Stimulated activated memory B cell treated with anti-CD40 and anti-IgM and Interleukin-4, amounts not matched to agents 10 μg/mL and 1 μg/mL and 100 μg/mL, for 72 hours (primary cell): ENCODE data around the gene PCDHGA5.
"Not testable (repeated sequence)": the region's sequence is repeated elsewhere in the genome, so short reads cannot be mapped to it uniquely, and the experiment has no call there.

Experiments
- ATAC-seq: fragments of 150-1000 bp; cut with Tn5 transposase; 2 replicates; pipeline ENCODE4 v1.10.0; 2021
- H3K27ac Mint-ChIP-seq: one replicate; pipeline ENCODE4 v1.8.0; 2022; ENCODE audit warnings: mild to moderate bottlenecking, mixed read lengths
- H3K27me3 Mint-ChIP-seq: one replicate; pipeline ENCODE4 v1.8.0; 2022; ENCODE audit warnings: mixed read lengths
- H3K36me3 Mint-ChIP-seq: one replicate; pipeline ENCODE4 v1.8.0; 2022; ENCODE audit warnings: mixed read lengths
- H3K4me1 Mint-ChIP-seq: one replicate; pipeline ENCODE4 v1.8.0; 2022; ENCODE audit warnings: mixed read lengths
- H3K4me3 Mint-ChIP-seq: one replicate; pipeline ENCODE4 v1.8.0; 2022; ENCODE audit warnings: mild to moderate bottlenecking, moderate library complexity, mixed read lengths
- H3K9me3 Mint-ChIP-seq: one replicate; pipeline ENCODE4 v1.8.0; 2022; ENCODE audit warnings: mixed read lengths

The PCDHGA5 gene

DNA sequence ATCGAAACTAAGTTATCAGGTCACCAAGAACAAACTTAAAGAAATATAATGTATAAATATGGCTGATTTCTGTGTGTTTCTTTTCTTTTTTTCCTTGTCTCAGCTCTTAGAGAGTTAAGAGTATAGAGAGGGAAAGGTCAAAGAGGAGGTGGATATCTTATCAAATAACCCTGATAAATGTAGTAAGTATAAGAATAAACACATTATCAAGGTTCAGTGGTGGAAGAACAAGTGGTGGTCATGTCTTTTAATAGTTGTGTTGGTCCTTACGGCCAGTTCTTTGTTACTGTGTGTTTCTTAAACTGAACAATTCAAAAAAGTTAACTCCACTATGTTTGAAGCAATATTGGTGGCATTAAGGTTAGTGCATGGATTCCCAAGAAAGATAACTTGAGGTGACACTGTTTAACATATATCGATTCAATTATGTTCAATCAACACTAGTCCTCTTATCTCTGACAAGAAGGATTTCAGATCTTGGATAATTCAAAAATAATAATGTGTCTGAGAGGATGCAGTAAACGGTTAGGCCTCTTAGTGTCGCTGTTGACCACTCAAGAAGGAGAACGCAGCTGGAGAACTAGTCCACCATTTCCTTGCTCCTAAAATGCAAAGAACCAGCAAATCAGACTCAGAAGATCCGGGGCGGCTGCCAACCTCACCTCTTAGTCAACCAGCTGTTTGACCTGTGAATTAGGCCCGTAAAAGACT, 20.6 kb upstream of the PCDHGA5 start, which contains the start of gene PCDHGA3:
TSS of gene PCDHGA3 (plus strand) at position 588 of the 711 bp plus-strand sequence. CDS start 205 bp downstream, outside the sequence.
- no peaks in the 10 kb centered on the region for H3K36me3 Mint-ChIP-seq
- H3K27me3 Mint-ChIP-seq: peaks cover 85% of the 10 kb centered on the region
- peak within 1 kb of the TSS; percentile 34 for H3K4me3 Mint-ChIP-seq
- ATAC-seq: no peak
- no peaks in the 10 kb centered on the region for H3K4me1 Mint-ChIP-seq
- H3K9me3 Mint-ChIP-seq: peaks cover 22% of the 10 kb centered on the region
- no peak within 1 kb of the TSS for H3K27ac Mint-ChIP-seq

DNA sequence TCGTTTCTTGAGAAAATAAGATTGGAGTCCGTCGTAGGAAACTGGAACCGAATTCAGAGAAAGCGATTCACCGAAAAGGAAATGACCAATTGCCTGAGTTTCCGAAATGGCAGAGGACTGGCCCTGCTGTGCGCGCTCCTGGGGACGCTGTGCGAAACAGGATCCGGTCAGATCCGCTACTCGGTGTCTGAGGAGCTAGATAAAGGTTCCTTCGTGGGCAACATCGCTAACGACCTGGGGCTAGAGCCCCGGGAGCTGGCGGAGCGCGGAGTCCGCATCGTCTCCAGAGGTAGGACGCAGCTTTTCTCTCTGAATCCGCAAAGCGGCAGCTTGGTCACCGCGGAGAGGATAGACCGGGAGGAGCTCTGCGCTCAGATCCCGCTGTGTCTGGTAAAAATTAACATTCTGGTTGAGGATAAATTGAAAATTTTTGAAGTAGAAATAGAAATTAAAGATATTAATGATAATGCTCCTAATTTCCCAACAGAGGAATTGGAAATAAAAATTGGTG, 20.0 kb upstream of the PCDHGA5 start:
- H3K27ac Mint-ChIP-seq: no peak overlapping the region
- no peaks in the 10 kb centered on the region for H3K36me3 Mint-ChIP-seq
- H3K27me3 Mint-ChIP-seq: peaks cover 85% of the 10 kb centered on the region
- ATAC-seq: no peak
- peaks cover 22% of the 10 kb centered on the region for H3K9me3 Mint-ChIP-seq
- H3K4me1 Mint-ChIP-seq: no peaks in the 10 kb centered on the region
- peak overlapping the region; percentile 34 for H3K4me3 Mint-ChIP-seq

DNA sequence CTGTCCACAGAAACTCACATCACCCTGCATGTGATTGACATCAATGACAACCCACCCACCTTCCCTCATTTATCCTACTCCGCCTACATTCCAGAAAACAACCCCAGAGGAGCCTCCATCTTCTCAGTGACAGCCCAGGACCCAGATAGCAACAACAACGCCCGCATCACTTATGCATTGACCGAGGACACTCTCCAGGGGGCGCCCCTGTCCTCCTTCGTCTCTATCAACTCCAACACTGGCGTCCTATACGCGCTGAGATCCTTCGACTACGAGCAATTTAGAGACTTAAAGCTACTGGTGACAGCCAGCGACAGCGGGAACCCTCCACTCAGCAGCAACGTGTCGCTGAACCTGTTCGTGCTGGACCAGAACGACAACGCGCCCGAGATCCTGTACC, 18.6 kb upstream of the PCDHGA5 start:
- Mint-ChIP-seq H3K27me3 (peaks cover 87% of the 10 kb centered on the region), H3K36me3 (peaks cover 3% of the 10 kb centered on the region), H3K4me3 (no peak overlapping the region), H3K9me3 (peaks cover 20% of the 10 kb centered on the region), H3K4me1 (no peaks in the 10 kb centered on the region), H3K27ac (no peak overlapping the region)
- no peak for ATAC-seq

DNA sequence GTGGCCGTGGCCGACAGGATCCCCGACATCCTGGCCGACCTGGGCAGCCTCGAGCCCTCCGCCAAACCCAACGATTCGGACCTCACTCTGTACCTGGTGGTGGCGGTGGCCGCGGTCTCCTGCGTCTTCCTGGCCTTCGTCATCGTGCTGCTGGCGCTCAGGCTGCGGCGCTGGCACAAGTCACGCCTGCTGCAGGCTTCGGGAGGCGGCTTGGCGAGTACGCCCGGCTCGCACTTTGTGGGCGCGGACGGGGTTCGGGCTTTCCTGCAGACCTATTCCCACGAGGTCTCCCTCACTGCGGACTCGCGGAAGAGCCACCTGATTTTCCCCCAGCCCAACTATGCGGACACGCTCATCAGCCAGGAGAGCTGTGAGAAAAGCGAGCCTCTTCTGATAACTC, 17.9 kb upstream of the PCDHGA5 start:
- H3K9me3 Mint-ChIP-seq: peaks cover 19% of the 10 kb centered on the region
- not testable (repeated sequence) for H3K27ac Mint-ChIP-seq, H3K4me1 Mint-ChIP-seq, H3K4me3 Mint-ChIP-seq, ATAC-seq, H3K36me3 Mint-ChIP-seq
- peaks cover 87% of the 10 kb centered on the region for H3K27me3 Mint-ChIP-seq

DNA sequence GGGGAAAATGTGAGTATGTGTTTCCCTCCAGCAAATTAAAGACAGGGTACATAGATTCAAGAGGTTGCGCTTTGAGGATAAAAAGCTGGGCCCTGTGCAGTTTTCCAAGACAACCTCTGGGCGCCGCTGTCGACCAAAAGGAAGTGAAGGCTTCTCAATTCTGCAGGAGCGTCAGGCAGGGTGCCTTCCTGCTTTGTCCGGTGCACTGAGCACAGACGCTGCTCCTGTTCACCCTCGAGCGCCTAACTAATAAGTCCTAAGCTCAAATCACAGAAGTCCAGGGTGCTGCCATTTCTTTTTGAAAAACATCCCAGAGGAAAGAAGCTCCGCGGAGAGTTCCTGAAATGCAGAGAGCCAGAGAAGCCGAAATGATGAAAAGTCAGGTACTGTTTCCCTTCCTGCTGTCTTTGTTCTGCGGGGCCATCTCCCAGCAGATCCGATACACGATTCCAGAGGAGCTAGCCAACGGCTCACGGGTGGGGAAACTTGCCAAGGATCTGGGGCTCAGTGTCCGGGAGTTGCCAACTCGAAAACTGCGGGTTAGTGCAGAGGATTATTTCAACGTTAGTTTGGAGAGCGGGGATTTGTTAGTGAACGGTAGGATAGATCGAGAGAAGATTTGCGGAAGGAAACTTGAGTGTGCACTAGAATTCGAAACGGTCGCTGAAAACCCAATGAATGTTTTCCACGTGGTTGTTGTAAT, 13.9 kb upstream of the PCDHGA5 start, which contains the start of gene PCDHGB1:
TSS of gene PCDHGB1 (plus strand) at position 183 of the 703 bp plus-strand sequence. CDS start at position 345, 162 bp downstream.
- Mint-ChIP-seq H3K36me3 (peaks cover 4% of the 10 kb centered on the region), H3K27me3 (peaks cover 81% of the 10 kb centered on the region), H3K4me1 (no peaks in the 10 kb centered on the region), H3K9me3 (peaks cover 19% of the 10 kb centered on the region), H3K27ac (no peak within 1 kb of the TSS), H3K4me3 (peak within 1 kb of the TSS; percentile 64)
- no peak for ATAC-seq

DNA sequence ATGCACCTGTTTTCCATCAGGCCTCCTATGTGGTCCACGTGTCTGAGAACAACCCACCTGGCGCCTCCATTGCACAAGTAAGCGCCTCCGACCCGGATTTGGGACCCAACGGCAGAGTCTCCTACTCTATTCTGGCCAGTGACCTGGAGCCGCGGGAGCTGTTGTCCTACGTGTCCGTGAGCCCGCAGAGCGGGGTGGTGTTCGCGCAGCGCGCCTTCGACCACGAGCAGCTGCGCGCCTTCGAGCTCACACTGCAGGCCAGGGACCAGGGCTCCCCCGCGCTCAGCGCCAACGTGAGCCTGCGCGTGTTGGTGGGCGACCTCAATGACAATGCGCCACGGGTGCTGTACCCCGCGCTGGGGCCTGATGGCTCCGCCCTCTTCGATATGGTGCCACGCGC, 12.4 kb upstream of the PCDHGA5 start:
- Mint-ChIP-seq H3K4me1 (no peaks in the 10 kb centered on the region), H3K36me3 (peaks cover 4% of the 10 kb centered on the region), H3K4me3 (no peak overlapping the region), H3K9me3 (peaks cover 14% of the 10 kb centered on the region), H3K27me3 (peaks cover 81% of the 10 kb centered on the region), H3K27ac (no peak overlapping the region)
- ATAC-seq: no peak

DNA sequence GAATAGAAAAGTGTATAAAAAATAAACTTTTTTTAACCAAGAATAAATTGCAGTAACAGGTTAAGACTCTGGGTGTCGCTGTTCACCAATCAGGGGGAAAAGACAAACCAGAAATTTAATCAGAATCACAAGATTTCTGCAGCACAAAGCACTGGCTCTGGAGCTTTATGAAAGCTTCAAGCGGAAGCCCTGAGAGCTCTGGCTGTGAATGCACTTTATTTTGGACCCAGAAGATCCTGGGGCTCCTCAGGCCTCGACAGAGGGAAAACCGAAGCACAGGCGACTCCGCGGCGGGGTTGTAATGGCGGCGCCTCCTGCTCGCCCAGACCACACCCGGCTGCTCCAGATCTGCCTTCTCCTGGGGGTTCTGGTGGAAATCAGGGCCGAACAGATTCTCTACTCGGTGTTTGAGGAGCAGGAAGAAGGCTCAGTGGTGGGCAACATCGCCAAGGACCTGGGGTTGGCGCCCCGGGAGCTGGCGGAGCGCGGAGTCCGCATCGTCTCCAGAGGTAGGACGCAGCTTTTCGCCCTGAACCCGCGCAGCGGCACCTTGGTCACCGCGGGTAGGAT, 9.0 kb upstream of the PCDHGA5 start, which contains the start of gene PCDHGA4:
TSS of gene PCDHGA4 (plus strand) at position 122 of the 570 bp plus-strand sequence. CDS start at position 209, 87 bp downstream.
- no peak within 1 kb of the TSS for H3K4me3 Mint-ChIP-seq
- peaks cover 4% of the 10 kb centered on the region for H3K36me3 Mint-ChIP-seq
- no peak within 1 kb of the TSS for H3K27ac Mint-ChIP-seq
- H3K9me3 Mint-ChIP-seq: peaks cover 10% of the 10 kb centered on the region
- peaks cover 89% of the 10 kb centered on the region for H3K27me3 Mint-ChIP-seq
- H3K4me1 Mint-ChIP-seq: no peaks in the 10 kb centered on the region
- no peak for ATAC-seq

DNA sequence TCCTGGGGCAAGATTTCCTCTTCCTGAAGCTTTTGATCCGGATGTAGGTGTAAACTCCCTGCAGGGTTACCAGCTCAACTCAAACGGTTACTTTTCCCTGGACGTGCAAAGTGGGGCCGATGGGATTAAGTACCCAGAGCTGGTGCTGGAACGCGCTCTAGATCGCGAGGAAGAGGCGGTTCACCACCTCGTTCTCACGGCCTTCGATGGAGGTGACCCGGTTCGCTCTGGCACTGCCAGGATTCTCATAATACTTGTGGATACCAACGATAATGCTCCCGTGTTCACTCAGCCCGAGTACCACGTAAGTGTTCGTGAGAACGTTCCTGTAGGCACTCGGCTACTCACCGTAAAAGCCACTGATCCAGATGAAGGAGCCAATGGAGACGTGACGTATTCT, 8.3 kb upstream of the PCDHGA5 start:
- Mint-ChIP-seq H3K4me3 (no peak overlapping the region), H3K27me3 (peaks cover 89% of the 10 kb centered on the region), H3K9me3 (peaks cover 8% of the 10 kb centered on the region), H3K4me1 (no peaks in the 10 kb centered on the region), H3K36me3 (no peaks in the 10 kb centered on the region), H3K27ac (no peak overlapping the region)
- no peak for ATAC-seq

DNA sequence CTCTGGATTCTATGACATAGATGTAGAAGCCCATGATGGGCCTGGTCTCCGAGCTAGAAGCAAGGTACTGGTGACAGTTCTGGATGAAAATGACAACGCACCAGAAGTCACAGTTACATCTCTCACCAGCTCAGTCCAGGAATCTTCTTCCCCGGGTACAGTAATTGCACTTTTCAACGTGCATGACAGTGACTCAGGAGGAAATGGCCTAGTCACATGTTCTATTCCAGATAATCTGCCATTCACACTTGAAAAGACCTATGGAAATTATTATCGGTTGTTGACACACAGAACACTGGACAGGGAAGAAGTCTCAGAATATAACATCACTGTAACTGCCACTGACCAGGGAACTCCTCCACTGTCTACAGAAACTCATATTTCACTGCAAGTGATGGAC, 7.8 kb upstream of the PCDHGA5 start:
- Mint-ChIP-seq H3K9me3 (peaks cover 8% of the 10 kb centered on the region), H3K36me3 (no peaks in the 10 kb centered on the region), H3K27ac (no peak overlapping the region), H3K27me3 (peaks cover 86% of the 10 kb centered on the region), H3K4me1 (no peaks in the 10 kb centered on the region), H3K4me3 (no peak overlapping the region)
- no peak for ATAC-seq

DNA sequence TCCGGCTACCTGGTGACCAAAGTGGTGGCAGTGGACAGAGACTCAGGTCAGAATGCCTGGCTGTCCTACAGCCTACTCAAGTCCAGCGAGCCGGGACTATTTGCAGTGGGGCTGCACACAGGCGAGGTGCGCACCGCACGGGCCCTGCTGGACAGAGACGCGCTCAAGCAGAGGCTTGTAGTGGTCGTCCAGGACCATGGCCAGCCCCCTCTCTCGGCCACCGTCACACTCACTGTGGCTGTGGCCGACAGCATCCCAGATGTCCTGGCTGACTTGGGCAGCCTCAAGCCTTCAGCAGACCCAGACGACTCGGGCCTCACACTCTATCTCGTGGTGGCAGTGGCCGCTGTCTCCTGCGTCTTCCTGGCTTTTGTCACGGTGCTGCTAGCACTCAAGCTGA, 7.0 kb upstream of the PCDHGA5 start:
- Mint-ChIP-seq H3K4me1 (no peaks in the 10 kb centered on the region), H3K27ac (no peak overlapping the region), H3K9me3 (peaks cover 11% of the 10 kb centered on the region), H3K27me3 (peaks cover 86% of the 10 kb centered on the region), H3K4me3 (no peak overlapping the region), H3K36me3 (no peaks in the 10 kb centered on the region)
- ATAC-seq: no peak

DNA sequence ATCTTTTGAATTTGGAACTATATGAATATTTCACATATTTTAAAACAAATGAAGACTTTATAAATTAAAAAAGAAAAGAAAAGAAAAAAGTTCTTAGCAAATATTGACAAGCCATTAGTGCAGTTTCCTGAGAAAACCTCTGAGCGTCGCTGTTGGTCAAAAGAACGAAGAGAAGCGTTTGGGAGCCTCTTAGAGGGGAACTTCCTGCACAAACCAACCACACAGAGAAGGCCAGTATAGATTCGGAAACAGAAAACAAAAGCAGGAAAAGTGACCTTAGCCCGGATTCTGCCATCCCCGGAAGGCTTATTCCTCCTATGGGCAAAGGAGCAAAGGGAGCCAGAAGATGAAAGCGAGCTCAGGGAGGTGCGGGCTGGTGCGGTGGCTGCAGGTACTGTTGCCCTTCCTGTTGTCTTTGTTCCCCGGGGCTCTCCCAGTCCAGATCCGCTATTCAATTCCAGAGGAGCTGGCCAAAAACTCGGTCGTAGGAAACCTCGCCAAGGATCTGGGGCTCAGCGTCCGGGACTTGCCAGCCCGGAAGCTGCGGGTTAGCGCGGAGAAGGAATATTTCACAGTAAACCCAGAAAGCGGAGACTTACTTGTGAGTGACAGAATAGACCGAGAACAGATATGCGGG, 4.1 kb upstream of the PCDHGA5 start, which contains the start of gene PCDHGB2:
TSS of gene PCDHGB2 (plus strand) at position 205 of the 637 bp plus-strand sequence. CDS start at position 347, 142 bp downstream.
- peak within 1 kb of the TSS; percentile 65 for H3K27ac Mint-ChIP-seq
- no peak for ATAC-seq
- H3K4me3 Mint-ChIP-seq: peak within 1 kb of the TSS; percentile 82
- H3K36me3 Mint-ChIP-seq: peaks cover 8% of the 10 kb centered on the region
- H3K4me1 Mint-ChIP-seq: peaks cover 9% of the 10 kb centered on the region
- peaks cover 17% of the 10 kb centered on the region for H3K9me3 Mint-ChIP-seq
- H3K27me3 Mint-ChIP-seq: peaks cover 82% of the 10 kb centered on the region

DNA sequence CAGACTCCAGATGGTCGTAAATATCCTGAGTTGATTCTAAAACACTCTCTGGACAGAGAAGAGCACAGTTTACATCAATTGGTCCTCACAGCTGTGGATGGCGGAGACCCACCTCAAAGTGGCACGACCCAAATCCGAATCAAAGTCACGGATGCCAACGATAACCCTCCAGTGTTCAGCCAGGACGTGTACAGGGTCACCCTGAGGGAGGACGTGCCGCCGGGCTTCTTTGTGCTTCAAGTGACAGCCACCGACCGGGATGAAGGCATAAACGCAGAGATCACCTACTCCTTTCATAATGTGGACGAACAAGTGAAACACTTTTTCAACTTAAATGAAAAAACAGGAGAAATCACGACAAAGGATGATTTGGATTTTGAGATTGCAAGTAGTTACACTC, 3.3 kb upstream of the PCDHGA5 start:
- Mint-ChIP-seq H3K9me3 (peaks cover 17% of the 10 kb centered on the region), H3K36me3 (peaks cover 8% of the 10 kb centered on the region), H3K4me1 (peaks cover 9% of the 10 kb centered on the region), H3K4me3 (no peak overlapping the region), H3K27ac (no peak overlapping the region), H3K27me3 (peaks cover 82% of the 10 kb centered on the region)
- ATAC-seq: no peak

DNA sequence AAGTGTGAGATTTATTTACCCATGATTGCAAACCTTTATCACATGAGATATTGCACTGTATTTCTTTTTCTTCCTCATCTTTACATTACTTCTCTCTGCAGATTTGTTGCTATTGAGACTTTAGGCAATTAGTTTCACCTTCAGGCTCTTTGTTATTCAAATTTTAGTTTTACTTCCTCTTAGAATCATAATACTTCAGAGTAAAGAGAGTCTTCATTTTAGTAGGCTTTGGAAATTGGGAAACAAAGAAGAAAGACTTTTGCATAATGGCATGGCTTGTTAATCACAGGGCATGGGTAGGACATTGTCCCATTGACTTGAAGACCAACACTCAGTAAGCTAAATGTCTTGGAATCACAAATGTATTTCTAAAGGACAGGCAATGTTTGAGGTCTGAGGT, 1.2 kb upstream of the PCDHGA5 start:
- Mint-ChIP-seq H3K27me3 (peaks cover 73% of the 10 kb centered on the region), H3K4me1 (peaks cover 9% of the 10 kb centered on the region), H3K36me3 (peaks cover 8% of the 10 kb centered on the region), H3K4me3 (peak overlapping the region; percentile 15), H3K27ac (no peak overlapping the region), H3K9me3 (peaks cover 17% of the 10 kb centered on the region)
- ATAC-seq: no peak

DNA sequence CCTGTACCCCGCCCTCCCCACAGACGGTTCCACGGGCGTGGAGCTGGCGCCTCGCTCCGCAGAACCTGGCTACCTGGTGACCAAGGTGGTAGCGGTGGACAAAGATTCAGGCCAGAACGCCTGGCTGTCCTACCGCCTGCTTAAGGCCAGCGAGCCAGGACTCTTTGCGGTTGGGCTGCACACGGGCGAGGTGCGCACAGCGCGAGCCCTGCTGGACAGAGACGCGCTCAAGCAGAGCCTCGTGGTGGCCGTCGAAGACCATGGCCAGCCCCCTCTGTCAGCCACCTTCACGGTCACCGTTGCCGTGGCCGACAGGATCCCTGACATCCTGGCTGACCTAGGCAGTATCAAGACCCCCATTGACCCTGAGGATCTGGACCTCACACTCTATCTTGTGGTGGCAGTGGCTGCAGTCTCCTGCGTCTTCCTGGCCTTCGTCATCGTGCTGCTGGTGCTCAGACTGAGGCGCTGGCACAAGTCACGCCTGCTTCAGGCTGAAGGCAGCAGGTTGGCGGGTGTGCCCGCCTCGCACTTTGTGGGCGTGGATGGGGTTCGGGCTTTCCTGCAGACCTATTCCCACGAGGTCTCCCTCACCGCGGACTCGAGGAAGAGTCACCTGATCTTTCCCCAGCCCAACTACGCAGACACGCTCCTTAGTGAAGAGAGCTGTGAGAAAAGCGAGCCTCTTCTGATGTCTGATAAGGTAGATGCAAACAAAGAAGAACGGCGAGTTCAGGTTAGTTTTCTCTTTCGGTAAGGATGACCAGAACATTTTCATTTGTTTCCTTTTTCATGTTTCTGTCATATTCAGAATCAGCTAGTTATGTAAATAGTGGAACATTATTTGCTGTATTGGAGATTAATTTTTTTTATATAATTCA, 2.3 kb downstream of the PCDHGA5 start:
- peaks cover 15% of the 10 kb centered on the region for H3K4me1 Mint-ChIP-seq
- ATAC-seq: no peak
- peaks cover 14% of the 10 kb centered on the region for H3K9me3 Mint-ChIP-seq
- no peak overlapping the region for H3K4me3 Mint-ChIP-seq
- H3K27me3 Mint-ChIP-seq: peaks cover 61% of the 10 kb centered on the region
- no peak overlapping the region for H3K27ac Mint-ChIP-seq
- H3K36me3 Mint-ChIP-seq: peaks cover 14% of the 10 kb centered on the region
